ENCODE measurements around the gene WDFY3. TPM values are rescaled to one million over a fixed set of nuclear protein-coding genes. Genes with fewer than 3 reads are reported as not detected.

WDFY3 gene
- total RNA-seq, 1 donor from 2014 or later, result 55.8 TPM

DNA sequence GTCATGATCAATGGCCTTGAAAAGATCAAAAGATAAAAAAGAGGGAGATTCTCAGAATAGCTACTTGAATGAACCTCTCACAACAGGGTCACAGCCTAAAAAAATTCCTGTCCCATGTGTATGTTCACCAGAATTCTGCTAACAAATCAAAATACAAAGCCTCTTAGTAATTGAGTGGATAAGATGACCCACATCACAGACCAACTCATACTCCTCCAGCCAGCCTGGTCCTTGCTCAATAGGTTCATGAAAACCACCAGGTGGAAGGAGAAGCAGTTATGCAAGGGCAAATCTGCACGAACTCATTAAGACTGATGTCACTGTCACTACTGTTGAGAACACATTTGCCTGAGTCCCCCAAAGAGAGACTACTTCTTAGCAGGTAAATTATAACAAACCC is 21.5 kb downstream of the WDFY3 start:
- DNase-seq (ENCODE audit: low spot score), result no peak
- Histone ChIP-seq H3K9me3 (ENCODE audit: low read depth) (peaks cover 14% of the 10 kb centered on the region), H3K4me2 (no peak overlapping the region), H2AFZ (replicated peaks) (no peak overlapping the region), H3K79me2 (ENCODE audit: low read depth) (peaks cover 100% of the 10 kb centered on the region), H3K27me3 (no peaks in the 10 kb centered on the region), H3K9ac (no peak overlapping the region), H3F3A (ENCODE audit: low read depth) (no peaks in the 10 kb centered on the region), H3K4me1 (no peaks in the 10 kb centered on the region), H4K20me1 (ENCODE audit: low read depth) (peaks cover 5% of the 10 kb centered on the region), H3K27ac (no peak overlapping the region), H3K4me3 (no peak overlapping the region), H3K36me3 (peaks cover 19% of the 10 kb centered on the region)
- TF ChIP-seq EZH2 (IDR thresholded peaks at IDR 0.05), result no peak
- no peak for TF ChIP-seq EZH2phosphoT487 (IDR thresholded peaks at IDR 0.05)
- TF ChIP-seq, protein P1, sequence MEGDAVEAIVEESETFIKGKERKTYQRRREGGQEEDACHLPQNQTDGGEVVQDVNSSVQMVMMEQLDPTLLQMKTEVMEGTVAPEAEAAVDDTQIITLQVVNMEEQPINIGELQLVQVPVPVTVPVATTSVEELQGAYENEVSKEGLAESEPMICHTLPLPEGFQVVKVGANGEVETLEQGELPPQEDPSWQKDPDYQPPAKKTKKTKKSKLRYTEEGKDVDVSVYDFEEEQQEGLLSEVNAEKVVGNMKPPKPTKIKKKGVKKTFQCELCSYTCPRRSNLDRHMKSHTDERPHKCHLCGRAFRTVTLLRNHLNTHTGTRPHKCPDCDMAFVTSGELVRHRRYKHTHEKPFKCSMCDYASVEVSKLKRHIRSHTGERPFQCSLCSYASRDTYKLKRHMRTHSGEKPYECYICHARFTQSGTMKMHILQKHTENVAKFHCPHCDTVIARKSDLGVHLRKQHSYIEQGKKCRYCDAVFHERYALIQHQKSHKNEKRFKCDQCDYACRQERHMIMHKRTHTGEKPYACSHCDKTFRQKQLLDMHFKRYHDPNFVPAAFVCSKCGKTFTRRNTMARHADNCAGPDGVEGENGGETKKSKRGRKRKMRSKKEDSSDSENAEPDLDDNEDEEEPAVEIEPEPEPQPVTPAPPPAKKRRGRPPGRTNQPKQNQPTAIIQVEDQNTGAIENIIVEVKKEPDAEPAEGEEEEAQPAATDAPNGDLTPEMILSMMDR (IDR thresholded peaks at IDR 0.05), result no peak
- peaks cover 37% of the 10 kb centered on the region for H3K36me3 Mint-ChIP-seq
- no peak overlapping the region for H3K4me3 Mint-ChIP-seq
- peaks cover 41% of the 10 kb centered on the region for H3K9me3 Mint-ChIP-seq
- H3K27me3 Mint-ChIP-seq (ENCODE audit: insufficient read depth, low read depth), result peaks cover 4% of the 10 kb centered on the region
- no peaks in the 10 kb centered on the region for H3K4me1 Mint-ChIP-seq
- no peak overlapping the region for H3K27ac Mint-ChIP-seq

DNA sequence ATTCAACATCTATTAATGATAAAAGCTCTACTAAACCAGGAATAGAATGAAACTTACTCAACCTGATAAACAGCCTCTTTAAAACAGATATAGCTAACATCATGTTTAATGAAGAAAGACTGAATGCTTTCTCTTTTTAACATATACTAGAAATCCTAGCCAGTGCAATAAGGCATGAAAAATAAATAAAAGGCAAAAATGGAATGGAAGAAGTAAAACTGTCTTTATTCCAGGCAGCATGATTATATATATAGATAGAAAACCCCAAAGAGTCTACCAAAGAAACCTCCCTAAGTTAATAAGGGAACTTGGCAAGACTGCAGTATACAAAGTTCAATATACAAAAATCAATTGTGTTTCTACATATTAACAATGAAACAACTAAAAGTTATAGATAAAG is 25.5 kb downstream of the WDFY3 start:
- H3K4me3 ChIP-seq, result no peak overlapping the region
- no peak overlapping the region for H2AFZ ChIP-seq (replicated peaks)
- no peak overlapping the region for H3K27ac Mint-ChIP-seq
- no peak overlapping the region for H3K4me3 Mint-ChIP-seq
- H3K4me2 ChIP-seq, result no peak overlapping the region
- H3K9me3 Mint-ChIP-seq, result peaks cover 38% of the 10 kb centered on the region
- TF ChIP-seq, protein P1 (IDR thresholded peaks at IDR 0.05), result no peak
- H3F3A ChIP-seq (ENCODE audit: low read depth), result no peaks in the 10 kb centered on the region
- H3K9me3 ChIP-seq (ENCODE audit: low read depth), result peaks cover 14% of the 10 kb centered on the region
- peaks cover 2% of the 10 kb centered on the region for H3K27me3 Mint-ChIP-seq (ENCODE audit: insufficient read depth, low read depth)
- no peaks in the 10 kb centered on the region for H3K27me3 ChIP-seq
- no peak for DNase-seq (ENCODE audit: low spot score)
- no peak overlapping the region for H3K9ac ChIP-seq
- peaks cover 6% of the 10 kb centered on the region for H3K4me1 Mint-ChIP-seq
- H3K27ac ChIP-seq, result no peak overlapping the region
- peaks cover 19% of the 10 kb centered on the region for H3K36me3 ChIP-seq
- H3K79me2 ChIP-seq (ENCODE audit: low read depth), result peaks cover 100% of the 10 kb centered on the region
- no peaks in the 10 kb centered on the region for H4K20me1 ChIP-seq (ENCODE audit: low read depth)
- H3K36me3 Mint-ChIP-seq, result peaks cover 37% of the 10 kb centered on the region
- no peaks in the 10 kb centered on the region for H3K4me1 ChIP-seq

DNA sequence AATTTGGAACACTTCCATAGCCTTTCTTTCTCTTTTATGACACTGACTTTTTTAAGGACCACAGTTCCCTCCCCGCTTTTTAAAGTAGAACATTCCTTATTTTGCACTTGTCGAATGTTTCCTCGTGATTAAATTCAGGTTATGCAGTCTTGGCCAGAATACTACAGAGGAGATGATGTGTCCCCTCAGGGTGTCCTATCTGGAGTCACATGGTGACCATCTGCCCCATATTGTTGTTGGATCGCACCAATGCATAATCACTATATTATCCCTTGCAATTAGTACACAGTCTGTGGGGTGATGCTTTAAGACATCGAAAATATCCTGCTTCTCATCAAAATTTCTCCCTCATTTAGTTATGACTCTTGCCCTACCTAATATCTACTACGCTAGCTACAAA is 27.4 kb downstream of the WDFY3 start:
- no peak overlapping the region for H3K4me2 ChIP-seq
- H3K27ac ChIP-seq, result no peak overlapping the region
- Mint-ChIP-seq H3K27me3 (ENCODE audit: insufficient read depth, low read depth) (peaks cover 2% of the 10 kb centered on the region), H3K9me3 (peaks cover 40% of the 10 kb centered on the region), H3K36me3 (peaks cover 28% of the 10 kb centered on the region), H3K27ac (no peak overlapping the region), H3K4me1 (peaks cover 6% of the 10 kb centered on the region), H3K4me3 (no peak overlapping the region)
- peaks cover 14% of the 10 kb centered on the region for H3K9me3 ChIP-seq (ENCODE audit: low read depth)
- TF ChIP-seq EZH2 (IDR thresholded peaks at IDR 0.05), result no peak
- TF ChIP-seq, protein P1 (IDR thresholded peaks at IDR 0.05), result no peak
- TF ChIP-seq EZH2phosphoT487 (IDR thresholded peaks at IDR 0.05), result no peak
- no peaks in the 10 kb centered on the region for H3K27me3 ChIP-seq
- no peak overlapping the region for H3K4me3 ChIP-seq
- H3K4me1 ChIP-seq, result no peaks in the 10 kb centered on the region
- peaks cover 19% of the 10 kb centered on the region for H3K36me3 ChIP-seq
- no peaks in the 10 kb centered on the region for H3F3A ChIP-seq (ENCODE audit: low read depth)
- no peak overlapping the region for H3K9ac ChIP-seq
- no peak for DNase-seq (ENCODE audit: low spot score)
- peaks cover 100% of the 10 kb centered on the region for H3K79me2 ChIP-seq (ENCODE audit: low read depth)
- no peak overlapping the region for H2AFZ ChIP-seq (replicated peaks)
- H4K20me1 ChIP-seq (ENCODE audit: low read depth), result no peaks in the 10 kb centered on the region
